ENCODE results near the gene FSD1L.

The FSD1L gene

GRCh38 chr9:105447814-105448812 is at the start of gene FSD1L:
Gene FSD1L (plus strand): TSS chr9:105448034. CDS start chr9:105448221, 187 bp downstream.
- DNase-seq (ENCODE audit: low spot score): peak; percentile 96

- no peak for DNase-seq (ENCODE audit: low spot score)
Measured at GRCh38 chr9:105399117-105399516, 48.7 kb upstream of the FSD1L start.

- no peak for DNase-seq (ENCODE audit: low spot score)
Measured at GRCh38 chr9:105401651-105402050, 46.2 kb upstream of the FSD1L start.

GRCh38 chr9:105403552-105404248 is 44.1 kb upstream of the FSD1L start:
- no peak for DNase-seq (ENCODE audit: low spot score)

- DNase-seq (ENCODE audit: low spot score): no peak
Measured at GRCh38 chr9:105405514-105406131, 42.2 kb upstream of the FSD1L start.

GRCh38 chr9:105406369-105406768 is 41.5 kb upstream of the FSD1L start:
- DNase-seq (ENCODE audit: low spot score): no peak

GRCh38 chr9:105413525-105413924 is 34.3 kb upstream of the FSD1L start:
- DNase-seq (ENCODE audit: low spot score): peak; percentile 55

GRCh38 chr9:105414947-105415661 is 32.7 kb upstream of the FSD1L start:
- DNase-seq (ENCODE audit: low spot score): peak; percentile 81

- DNase-seq (ENCODE audit: low spot score): no peak
Measured at GRCh38 chr9:105415662-105415980, 32.2 kb upstream of the FSD1L start.

- no peak for DNase-seq (ENCODE audit: low spot score)
Measured at GRCh38 chr9:105416840-105417239, 31.0 kb upstream of the FSD1L start.

GRCh38 chr9:105418588-105419500 is 29.0 kb upstream of the FSD1L start:
- no peak for DNase-seq (ENCODE audit: low spot score)

- no peak for DNase-seq (ENCODE audit: low spot score)
Measured at GRCh38 chr9:105419816-105420597, 27.8 kb upstream of the FSD1L start.

- no peak for DNase-seq (ENCODE audit: low spot score)
Measured at GRCh38 chr9:105421154-105421553, 26.7 kb upstream of the FSD1L start.

GRCh38 chr9:105421864-105422263 is 26.0 kb upstream of the FSD1L start:
- no peak for DNase-seq (ENCODE audit: low spot score)

GRCh38 chr9:105425816-105426433 is 21.9 kb upstream of the FSD1L start:
- no peak for DNase-seq (ENCODE audit: low spot score)

GRCh38 chr9:105426657-105427056 is 21.2 kb upstream of the FSD1L start:
- DNase-seq (ENCODE audit: low spot score): no peak

- no peak for DNase-seq (ENCODE audit: low spot score)
Measured at GRCh38 chr9:105431424-105432246, 16.2 kb upstream of the FSD1L start.

GRCh38 chr9:105432247-105432842 is 15.5 kb upstream of the FSD1L start:
- no peak for DNase-seq (ENCODE audit: low spot score)
